Dermis microvascular lymphatic vessel endothelial cell (primary cell): ENCODE data around the gene SBF2. TPM values are rescaled to one million over a fixed set of nuclear protein-coding genes. Genes with fewer than 3 reads are reported as not detected.

Source experiments
- DNase-seq, 2 donors: peaks; one replicate each; pipeline versions ENCODE4 v3.0.0 to v3.0.0-alpha.2; 2010; ENCODE audit warnings: low read depth in 2 of 2
- total RNA-seq: library from RNA; depleted of rRNA; stranded (reverse); fragments of >200 nt; gene quantifications from 2 replicates; pipeline ENCODE4 v1.2.1, GENCODE V29; 2014

SBF2 gene
- total RNA-seq, 1 donor from 2014 or later, result 31.7 TPM

DNA sequence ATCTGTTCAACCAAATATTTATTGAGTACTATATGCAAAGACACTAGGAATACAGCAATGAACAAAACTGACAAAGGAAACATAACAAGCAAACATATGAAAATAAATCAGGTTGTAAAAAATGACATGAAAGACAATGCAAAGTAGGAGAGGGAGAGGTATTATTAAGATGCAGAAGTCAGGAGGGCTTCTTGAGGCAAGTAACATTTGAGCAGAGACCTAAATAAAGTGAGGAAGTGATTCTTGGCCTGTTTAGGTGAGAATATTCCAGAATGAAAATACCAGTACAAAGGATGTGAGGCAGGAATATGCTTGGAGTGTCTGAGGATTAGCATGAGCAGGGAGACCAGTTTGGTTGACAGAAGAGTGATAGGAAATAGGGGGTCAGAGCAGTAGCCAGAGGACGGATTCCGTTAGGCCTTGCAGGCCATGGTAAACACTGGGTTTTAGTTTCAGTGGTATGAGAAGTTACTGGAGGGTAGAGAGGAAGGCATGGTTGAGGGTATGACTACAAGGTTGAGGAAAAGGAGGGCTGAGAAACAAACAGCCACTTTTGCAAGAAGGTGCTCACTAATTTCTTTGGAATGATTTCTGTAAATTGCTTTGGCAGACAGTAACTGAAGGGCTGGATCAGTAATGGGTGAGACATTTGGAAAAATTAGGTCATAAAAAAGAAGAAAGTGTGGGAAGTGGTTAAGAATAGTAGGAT, 438.3 kb downstream of the SBF2 start:
- no peak for DNase-seq

DNA sequence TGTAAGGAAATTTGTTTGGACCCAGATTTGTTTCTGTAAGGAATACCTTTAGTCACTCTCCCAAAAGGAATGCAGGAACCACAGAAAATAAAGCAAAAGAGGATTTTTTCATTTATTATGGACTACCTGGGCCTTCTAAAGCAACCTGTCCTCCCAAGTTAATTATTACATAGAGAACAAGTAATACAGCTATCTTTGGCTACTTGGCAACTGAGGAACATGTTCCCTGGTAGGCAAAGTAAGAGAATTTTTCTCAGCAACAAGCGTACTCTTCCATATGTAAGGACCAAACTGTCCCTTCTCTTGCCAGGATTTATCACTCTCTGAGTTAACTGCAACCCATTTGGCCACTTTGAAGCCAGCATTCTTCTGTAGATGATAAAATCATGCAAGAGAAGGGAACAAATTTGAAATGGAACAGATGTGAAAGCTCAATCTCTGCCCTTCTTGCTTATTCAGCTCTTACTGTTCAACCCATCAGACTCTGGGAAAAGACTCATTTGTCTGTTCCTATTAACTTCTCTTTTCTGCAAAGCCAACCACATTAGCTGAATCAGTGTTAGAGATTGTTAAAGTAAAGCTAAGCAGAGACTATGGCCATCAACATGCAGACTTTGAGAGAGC, 440.0 kb downstream of the SBF2 start:
- DNase-seq, result no peak

DNA sequence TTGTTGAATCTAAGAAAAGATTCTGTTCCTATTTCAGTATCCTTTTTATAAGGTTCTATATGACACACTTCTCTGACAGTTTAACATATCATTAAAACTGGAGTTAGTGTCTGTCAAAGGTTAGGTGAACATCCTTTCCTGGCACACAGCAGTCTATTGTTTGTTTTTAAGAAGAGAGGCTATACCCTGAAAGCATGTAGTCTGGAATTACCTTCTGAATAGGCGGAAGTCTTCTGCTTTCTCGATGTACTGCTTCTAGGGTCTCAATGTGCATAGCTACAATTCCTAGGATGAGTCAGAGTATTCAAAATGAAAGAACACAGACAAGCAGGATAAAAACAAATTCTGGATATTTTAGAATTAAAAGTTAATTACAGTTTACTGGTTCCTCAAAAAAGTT, 441.6 kb downstream of the SBF2 start:
- peak in 1 of 2 donors; percentile 85 for DNase-seq

DNA sequence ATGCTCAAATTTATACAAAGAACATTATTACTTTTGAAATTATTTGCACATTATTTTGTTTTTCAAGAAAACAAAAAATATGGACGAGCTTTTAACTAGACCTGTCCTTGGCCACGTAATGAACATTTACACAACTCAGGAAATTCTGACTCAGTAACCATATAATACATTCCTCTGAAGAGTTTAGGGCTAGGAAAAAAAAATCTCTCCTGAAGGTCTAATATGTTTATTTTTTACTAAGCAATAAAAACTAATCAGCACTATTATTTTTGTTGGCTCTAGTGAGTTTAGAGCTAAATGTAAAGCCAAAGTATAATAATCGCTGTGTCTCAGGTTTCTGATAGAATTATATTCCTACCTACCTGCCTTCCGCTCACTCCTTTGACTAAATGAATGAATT, 442.7 kb downstream of the SBF2 start:
- DNase-seq, result peak; percentile 61 to 87

DNA sequence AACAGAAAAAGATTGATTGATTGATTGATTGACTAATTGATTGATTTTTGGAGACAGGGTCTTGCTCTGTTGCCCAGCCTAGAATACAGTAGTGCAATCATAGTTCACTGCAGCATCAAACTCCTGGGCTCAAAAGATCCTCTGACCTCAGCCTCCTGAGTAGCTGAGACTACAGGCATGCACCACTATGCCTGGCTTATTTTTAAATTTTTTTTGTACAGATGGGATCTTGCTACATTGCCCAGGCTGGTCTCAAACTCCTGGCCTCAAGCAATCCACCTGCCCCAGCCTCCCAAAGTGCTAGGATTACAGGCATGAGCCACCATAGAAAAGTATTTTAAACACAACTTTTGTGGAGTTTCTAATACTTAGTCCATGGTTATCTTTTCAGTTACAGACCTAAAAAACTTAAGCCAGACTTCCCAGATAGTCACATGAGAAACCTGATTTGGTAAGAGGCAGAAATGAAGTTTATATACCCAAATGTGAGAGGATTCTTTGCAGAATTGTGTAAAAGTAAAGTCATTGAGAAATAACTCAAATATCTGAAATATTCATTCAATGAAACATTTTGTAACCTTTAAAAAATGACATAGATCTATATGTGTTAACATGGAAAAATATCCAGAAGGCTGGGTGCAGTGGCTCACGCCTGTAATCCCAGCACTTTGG, 443.7 kb downstream of the SBF2 start:
- DNase-seq, result no peak

DNA sequence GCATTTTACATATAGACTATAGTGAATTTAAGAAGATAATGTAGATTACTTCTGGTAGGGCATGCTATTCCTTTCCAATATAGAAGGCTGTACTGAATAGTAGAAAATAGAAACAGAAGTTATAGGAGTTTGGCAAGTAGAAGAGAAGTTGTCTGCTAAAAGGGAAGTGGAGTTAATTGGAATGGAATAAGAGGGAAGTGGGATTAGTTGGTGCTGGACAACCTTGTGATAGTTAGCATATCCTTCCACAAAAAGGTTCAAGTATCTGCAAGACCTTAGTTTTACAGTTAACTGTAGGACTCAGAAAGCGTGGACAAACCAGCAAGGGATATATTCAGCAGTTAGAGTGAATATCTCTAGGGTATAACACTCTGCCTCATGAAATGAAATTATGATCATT, 444.6 kb downstream of the SBF2 start:
- DNase-seq, result no peak

DNA sequence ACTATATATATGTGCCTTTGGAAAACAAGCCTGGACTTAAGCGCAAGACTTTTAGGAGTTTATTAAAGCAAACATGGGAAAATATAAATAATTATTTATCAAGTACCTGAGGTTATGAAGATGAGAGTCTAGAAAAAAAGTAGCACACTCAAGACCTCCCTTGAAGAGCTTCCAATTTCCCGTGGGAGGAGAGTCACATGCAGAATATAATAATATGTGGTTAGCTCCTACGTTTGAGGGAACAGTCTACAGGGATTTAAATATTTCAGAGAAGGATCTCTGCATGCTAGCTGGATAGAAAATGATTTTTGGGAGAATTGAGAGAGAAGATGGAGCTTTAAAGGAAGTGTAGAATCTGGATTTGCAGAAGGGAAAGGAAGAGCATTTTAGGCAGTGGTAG, 446.4 kb downstream of the SBF2 start:
- DNase-seq, result no peak

DNA sequence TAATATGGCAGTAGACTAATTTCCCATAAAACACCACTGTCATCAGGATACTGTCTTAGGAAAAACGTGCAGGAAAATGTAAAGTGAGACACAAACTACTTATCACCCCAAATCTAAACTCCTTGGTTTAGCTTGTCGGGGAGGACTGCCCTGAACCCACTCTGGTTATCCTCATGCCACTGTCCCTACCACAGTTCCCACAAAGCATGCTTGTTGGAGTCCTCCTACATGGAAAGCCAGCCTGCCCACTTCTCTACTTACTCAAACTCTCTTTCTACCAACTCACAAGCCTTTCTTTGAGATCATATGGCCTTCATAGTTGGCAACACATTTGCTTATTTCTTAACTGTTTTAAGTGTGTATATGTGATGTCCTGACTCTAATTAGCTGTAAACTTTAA, 451.1 kb downstream of the SBF2 start:
- DNase-seq, result no peak

DNA sequence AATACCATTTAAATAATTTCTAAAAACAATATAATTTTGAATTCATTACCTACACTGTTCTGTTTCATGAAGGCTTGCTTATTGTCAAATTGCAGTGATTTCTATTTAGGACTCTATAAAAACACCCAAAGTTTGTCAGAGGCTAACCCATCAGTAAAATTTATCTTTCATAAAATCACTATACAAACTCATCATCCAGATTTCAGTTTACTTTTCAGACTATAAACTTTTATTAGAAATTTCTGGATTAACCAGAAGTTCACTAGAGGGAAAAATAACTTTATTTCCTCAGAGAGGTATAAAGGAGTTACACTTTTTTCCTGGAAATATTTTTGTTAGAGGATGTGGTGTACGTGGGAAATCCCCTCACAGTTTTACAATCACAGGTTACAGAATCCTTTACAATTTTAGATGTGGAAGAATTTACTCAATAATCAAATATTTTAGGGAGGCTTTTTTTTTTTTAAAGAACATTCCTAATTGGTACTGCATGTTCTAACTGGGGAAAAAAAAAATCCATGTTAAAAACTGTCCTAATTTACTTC, 453.5 kb downstream of the SBF2 start:
- DNase-seq, result no peak

DNA sequence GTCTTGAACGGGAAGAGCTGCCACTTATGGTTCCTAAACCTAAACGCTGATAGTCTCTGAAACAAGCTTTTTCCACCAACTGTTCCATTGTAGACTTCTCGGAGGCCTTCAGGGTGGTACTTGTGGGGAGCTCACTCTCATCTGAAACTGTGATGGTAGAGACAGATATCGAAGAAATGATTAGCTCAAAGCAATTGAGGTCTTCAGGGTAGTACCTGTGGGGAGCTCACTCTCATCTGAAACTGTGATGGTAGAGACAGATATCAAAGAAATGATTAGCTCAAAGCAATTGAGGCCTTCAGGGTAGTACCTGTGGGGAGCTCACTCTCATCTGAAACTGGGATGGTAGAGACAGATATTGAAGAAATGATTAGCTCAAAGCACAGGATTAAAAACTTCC, 454.5 kb downstream of the SBF2 start:
- no peak for DNase-seq

DNA sequence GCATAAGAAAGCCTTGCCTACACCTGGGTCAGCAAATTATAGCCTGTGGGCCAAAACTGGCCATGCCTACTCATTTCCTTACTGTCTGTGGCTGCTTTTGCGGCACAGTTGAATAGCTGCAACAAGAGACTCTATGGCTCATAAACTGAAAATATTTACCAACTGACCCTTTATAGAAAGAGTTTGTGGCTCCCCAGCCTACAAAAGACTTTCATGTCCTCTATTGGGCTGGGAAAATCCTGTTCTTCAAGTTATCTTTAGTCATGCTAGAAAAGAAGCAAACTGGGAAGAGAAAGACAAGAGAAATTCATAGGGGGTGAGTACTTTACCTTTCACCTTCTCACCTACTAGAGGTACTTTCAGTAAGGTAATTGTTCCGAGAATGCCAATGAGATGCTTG, 455.1 kb downstream of the SBF2 start:
- peak in 1 of 2 donors; percentile 61 for DNase-seq

DNA sequence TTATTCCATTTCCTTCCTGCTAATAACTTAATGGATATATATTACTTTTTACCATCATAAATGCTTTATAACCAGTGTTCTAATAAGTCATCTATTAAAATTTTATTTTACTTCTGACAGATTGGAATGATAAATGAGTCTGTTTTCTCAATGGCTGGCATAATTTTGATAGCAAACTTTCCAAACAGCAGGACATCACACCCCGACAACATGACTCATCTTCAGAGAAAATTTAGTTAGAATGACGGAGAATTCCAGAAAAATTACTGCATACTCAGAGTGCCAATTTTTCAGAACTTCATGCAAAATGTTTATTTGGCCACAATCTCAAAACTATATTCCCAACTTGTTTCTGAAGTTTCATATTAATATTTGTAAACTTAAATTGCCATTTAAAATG, 455.8 kb downstream of the SBF2 start:
- DNase-seq, result peak in 1 of 2 donors; percentile 67

DNA sequence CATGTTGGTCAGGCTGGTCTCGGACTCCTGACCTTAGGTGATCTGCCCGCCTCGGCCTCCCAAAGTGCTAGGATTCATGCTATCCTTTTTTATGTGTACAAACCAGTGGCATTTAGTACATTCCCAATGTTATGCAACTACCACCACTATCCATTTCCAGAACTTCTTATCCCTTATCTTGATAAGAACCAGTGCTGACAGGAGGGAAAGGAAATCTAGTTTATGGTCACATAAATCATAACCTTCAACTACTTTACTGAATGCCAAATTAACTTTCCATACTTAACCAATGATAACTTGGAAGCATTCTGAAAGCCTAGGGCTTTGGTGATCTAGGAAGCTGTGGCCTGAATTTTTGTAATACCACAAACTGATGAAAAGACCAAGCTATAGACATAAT, 459.7 kb downstream of the SBF2 start:
- DNase-seq, result no peak

DNA sequence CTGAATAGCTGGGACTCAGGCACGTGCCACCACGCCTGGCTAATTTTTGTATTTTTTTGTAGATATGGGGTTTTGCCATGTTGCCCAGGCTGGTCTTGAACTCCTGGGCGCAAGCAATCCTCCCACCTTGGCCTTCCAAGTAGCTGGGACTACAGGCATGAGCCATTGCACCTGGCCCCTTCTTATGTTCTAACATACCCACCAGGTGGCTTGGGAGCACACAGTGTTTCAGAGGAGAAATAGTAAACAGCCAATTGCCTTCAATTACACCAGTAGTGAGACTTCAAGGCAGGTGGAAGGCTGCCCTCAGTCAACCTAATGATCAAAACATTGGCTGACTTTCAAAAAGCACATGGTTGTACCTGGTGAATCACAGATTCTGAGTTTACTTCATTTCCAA, 462.9 kb downstream of the SBF2 start:
- no peak for DNase-seq

DNA sequence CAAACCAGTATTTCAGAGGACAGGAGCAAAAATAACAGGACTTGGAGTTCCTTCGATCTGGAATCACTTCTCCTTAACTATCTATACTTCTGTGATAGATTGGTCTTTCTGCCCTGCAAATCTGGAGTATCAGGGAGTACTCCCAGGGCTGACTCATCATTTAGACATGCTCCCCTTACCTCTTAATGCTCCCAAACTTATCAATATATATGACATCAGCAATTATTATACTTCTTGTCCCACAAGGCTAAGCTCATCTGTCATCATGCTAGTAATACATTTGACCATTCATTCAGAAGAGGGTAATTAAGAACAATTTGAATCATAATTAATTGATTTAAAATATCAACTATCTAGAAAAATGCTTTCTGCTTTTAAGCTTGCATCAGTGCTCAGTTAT, 466.3 kb downstream of the SBF2 start:
- peak in 1 of 2 donors; percentile 15 for DNase-seq

DNA sequence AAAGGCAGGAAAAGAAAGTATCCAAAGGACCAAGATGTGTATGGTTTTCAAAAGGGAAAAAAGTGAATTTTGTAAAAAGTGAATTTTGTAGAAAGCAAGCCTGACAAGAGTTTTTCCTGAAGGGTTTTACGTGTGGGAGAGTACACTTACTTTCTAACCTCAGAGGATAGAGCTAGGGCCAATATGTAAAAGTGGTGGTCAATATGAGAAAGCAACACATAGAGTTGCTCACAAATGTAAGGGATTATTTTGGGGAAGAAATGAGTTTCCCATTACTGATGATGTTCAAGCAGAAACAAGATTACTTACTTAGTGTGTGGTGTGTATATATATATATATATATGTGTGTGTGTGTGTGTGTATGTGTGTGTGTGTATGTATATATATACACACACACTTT, 467.6 kb downstream of the SBF2 start:
- DNase-seq, result no peak

DNA sequence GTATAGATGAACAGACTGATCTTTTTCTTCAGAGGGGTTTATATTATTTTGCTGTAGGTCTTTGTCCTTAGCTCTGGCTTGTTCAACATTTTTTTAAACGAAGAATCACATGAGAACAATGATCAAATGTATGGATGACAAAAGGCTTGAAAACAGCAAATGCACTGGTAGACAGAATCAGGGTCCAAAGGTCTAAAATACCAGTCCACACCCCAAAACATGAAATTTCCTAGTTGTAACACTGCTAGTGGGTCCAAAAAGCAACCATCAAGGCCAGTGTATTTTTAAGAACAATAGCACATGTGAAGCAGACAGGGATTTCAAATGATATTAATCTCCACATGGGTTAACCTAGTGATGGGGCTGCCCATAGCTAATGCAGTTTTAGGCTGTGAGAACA, 468.1 kb downstream of the SBF2 start:
- DNase-seq, result no peak

DNA sequence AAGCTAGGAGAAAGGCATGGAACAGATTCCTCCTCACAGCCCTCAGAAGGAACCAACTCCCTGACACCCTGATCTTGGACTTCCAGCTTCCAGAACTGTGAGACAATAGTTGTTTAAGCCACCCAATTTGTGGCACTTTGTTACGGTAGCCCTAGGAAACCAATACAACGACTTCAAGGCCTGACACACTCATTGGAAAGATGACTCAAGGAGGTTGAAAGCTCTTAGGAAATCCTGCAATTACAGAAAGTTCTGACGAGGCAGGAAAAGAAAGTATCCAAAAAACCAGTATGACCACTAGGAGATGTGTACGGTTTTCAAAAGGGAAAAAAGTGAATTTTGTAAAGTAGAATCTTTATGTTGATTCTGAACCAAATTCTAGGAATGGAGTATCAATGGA, 468.7 kb downstream of the SBF2 start:
- DNase-seq, result peak in 1 of 2 donors; percentile 57

DNA sequence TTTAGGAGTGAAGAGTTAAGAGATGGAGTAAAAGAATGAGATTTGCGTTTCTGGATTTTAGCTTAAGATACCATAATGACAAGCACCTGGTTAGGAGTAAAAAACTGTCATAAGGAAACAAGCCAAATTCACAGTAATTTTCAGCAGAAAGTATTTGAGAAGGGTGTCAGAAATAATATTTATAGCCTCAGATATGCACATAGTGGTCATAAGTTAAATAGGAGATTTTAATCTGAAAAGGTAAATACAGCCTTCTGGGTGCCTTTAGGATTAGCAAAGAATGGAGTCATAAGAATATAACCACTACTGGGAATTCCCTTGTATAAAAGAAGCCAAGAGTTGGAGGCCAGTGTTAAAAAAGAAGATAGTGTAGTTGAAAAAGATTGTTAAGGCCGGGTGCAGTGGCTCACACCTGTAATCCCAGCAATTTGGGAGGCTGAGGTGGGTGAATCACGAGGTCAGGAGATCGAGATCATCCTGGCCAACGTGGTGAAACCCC, 470.1 kb downstream of the SBF2 start:
- DNase-seq, result no peak

DNA sequence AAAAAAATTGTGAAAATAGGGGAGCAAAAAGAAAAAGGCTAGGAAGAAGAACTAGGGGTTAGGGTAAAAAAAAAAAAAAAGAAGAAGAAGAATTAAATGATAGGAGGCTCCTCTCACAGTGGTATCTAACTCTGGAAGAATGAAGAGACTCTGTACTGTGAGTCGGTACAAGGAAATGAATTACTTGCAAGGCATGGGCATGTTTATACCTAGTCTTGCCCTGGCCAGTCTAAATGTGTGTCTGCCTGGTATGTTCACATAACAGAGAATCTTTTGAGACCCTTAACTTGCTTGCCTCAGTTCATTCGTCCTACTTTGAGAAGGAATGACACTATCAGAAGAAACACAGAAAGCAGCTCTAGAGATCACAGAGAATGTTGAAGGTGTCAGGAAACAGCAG, 470.6 kb downstream of the SBF2 start:
- no peak for DNase-seq

DNA sequence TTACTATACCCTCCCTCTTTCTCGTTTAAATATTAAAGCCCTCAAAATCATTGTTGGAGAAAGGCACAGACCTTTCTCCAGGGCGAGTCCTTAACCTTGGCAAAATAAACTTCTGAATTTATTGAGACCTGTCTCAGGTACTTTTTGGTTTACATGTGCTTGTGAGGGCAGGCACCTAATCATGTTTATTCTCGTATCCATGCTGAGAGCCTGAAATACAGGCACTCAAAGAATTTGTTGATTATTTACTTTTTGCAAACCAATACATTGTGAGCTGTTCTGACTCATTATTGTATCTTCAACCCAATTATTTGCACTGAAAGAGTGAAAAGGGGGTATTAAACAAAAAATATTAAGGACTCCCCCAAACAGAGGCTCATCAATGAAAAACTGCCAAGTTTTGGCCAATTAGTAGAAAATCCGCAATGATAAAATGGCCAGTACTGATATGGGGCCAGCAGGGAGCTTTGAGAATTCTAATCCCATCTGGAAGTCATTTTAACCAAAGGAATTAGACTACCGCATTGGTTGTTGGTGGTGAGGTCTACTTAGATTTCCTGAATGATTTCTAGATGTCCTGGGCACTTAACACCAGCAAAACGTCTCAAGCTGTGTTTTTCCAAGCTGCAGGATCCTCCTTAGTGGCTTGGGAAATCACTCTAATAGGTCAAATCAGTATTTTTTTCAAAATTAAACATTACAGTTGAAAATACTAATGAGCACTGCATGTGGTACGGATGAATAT, 472.8 kb downstream of the SBF2 start:
- DNase-seq, result no peak

DNA sequence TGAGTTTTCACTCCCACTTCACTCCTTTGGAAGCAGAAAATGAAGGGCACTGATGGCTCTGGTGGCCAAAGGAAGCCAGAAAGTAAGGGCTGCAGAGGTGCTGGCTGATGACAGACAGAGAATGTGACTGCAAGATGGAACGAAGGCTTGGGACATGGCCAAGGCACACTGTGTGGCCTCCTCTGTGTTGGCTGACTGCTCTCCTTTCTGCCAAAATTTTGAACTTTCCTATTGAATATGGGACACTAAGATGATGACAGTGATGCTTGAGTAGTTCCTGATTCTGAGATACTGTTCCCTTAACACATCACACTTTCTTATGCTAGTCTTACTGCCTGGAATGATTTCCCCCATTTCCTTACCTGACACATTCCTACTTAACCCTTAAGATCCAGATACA, 473.8 kb downstream of the SBF2 start:
- no peak for DNase-seq
